NT2/D1 (cell line): ENCODE measurements around the gene TMEM270.

Source experiments
- SUZ12 ChIP-seq: IDR thresholded peaks from 2 replicates; pipeline ENCODE4 v1.6.1; 2011; ENCODE audit not compliant: insufficient read length, insufficient read depth; ENCODE audit errors: extremely low read depth
- YY1 ChIP-seq: IDR thresholded peaks from 2 replicates; pipeline ENCODE4 v1.6.1; 2011; ENCODE audit not compliant: insufficient read length, insufficient read depth
- ZNF274 ChIP-seq: IDR thresholded peaks from 2 replicates; pipeline ENCODE4 v1.6.1; 2011; ENCODE audit warnings: mild to moderate bottlenecking, low read depth, low read length

DNA sequence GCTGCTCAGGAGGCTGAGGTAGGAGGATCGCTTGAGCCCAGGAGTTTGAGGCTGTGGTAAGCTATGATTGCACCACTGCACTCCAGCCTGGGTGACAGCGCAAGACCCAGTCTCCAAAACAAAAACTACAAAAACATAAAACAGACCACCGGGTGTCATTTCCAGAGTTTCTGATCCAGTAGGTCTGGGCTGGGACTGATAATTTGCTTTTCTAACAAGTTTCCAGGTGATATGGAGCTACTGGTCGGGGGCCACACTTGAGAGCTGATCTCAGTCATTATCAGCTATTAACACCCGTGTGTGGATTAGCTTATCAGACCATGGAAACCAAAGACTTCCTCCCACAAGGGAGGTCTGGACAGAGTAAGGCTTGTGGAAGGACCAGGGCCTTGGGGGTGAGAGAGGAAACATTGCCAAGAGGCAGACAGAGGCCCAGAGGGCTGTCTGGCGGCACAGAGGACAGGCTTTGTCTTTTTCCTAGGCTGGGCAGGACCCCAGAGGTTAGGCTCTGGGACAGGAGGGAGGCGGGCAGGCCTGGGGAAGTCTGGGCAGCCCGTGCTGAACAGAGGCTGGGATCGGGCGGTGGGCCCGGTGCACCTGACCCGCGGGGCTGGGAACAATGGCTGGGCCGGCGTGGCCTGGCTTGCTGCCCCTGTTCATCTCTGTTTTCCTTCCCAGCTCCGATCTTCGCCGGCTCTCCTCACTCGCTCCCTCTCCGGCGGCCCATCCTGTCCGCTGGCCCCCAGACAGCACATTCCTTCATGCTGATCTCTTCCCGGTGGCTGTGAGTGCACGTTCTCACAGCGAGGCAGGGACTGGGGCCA lies 25.2 kb downstream of the TMEM270 start:
- TF ChIP-seq ZNF274 (no peak), YY1 (no peak), SUZ12 (no peak)
